Measurements from ENCODE around the gene BEGAIN. TPM values are rescaled to one million over a fixed set of nuclear protein-coding genes. Genes with fewer than 3 reads are reported as not detected.
A peak's percentile ranks its signal among the peaks of the same experiment; 100 is the strongest.

The BEGAIN gene
- 20.9 TPM for polyA plus RNA-seq (2013, experiment 1 of 2)
- 20.1 TPM for polyA plus RNA-seq (2013, experiment 2 of 2)

- peaks cover 2 to 22% of the 10 kb centered on the region in 2 donors for H3K4me1 ChIP-seq (ENCODE audit: control insufficient read depth in 2 of 2, insufficient read depth in 1 of 2, low read depth in 1 of 2, low read length in 2 of 2)
- peak within 1 kb of the TSS; percentile 17 for H3K14ac ChIP-seq (ENCODE audit: low read length)
- H3K4me2 ChIP-seq (ENCODE audit: insufficient read depth, low read length, poor library complexity, severe bottlenecking) = peak within 1 kb of the TSS; percentile 74
- H3K18ac ChIP-seq (ENCODE audit: low read length) = peak within 1 kb of the TSS; percentile 88
- no CpG with 5 or more reads among the region's 90 CpGs for WGBS, 2 donors (ENCODE audit: extremely low coverage in 2 of 2, insufficient read length in 2 of 2, insufficient replicate concordance in 1 of 2)
- DNase-seq (ENCODE audit: low spot score) = no peak
- peak within 1 kb of the TSS; percentile 82 for H3K9ac ChIP-seq (ENCODE audit: low read depth, low read length, poor library complexity)
- no peaks in the 10 kb centered on the region for H3K9me3 ChIP-seq (replicated peaks in 1 of 2; ENCODE audit: control insufficient read depth in 2 of 2, insufficient read depth in 1 of 2, low read depth in 1 of 2, low read length in 2 of 2)
- peaks cover 2 to 81% (median 21%) of the 10 kb centered on the region in 3 experiments for H3K27me3 ChIP-seq (ENCODE audit: control insufficient read depth in 3 of 3, insufficient read depth in 3 of 3, low read depth in 1 of 3, low read length in 3 of 3)
- peak within 1 kb of the TSS; percentile 65 for H2BK15ac ChIP-seq (ENCODE audit: low read length)
- H4K91ac ChIP-seq (ENCODE audit: low read depth, low read length, poor library complexity) = peak within 1 kb of the TSS; percentile 44
- no peak within 1 kb of the TSS for H4K8ac ChIP-seq (ENCODE audit: low read depth, low read length)
- peaks cover 1% of the 10 kb centered on the region for H3K79me1 ChIP-seq (ENCODE audit: low read depth, low read length)
- peak within 1 kb of the TSS; percentile 58 for H3K23ac ChIP-seq (ENCODE audit: low read depth, low read length, poor library complexity)
- H2AK5ac ChIP-seq (ENCODE audit: low read depth, low read length) = peak within 1 kb of the TSS; percentile 95
- H3K36me3 ChIP-seq (replicated peaks in 1 of 2; ENCODE audit: control insufficient read depth in 2 of 2, insufficient read depth in 2 of 2, low read length in 2 of 2) = no peaks in the 10 kb centered on the region
- no peak within 1 kb of the TSS for H3K27ac ChIP-seq (replicated peaks; ENCODE audit: low read length)
- peak within 1 kb of the TSS; percentile 92 for H2AFZ ChIP-seq (ENCODE audit: low read length)
- H3K4me3 ChIP-seq (ENCODE audit: low read length in 2 of 2) = peak within 1 kb of the TSS; percentile 45 to 84
- H2BK12ac ChIP-seq (ENCODE audit: low read length) = peak within 1 kb of the TSS; percentile 75
- peak within 1 kb of the TSS; percentile 98 for H2BK120ac ChIP-seq (ENCODE audit: low read depth, low read length)
- H3K4ac ChIP-seq (ENCODE audit: low read length) = no peak within 1 kb of the TSS
- H2BK5ac ChIP-seq (ENCODE audit: low read length) = peak within 1 kb of the TSS; percentile 84
These were observed at the start of gene BEGAIN for GRCh38 chr14:100587086-100587762. BEGAIN (minus strand) TSS chr14:100587417; CDS start chr14:100587290, 127 bp downstream.

GRCh38 chr14:100636559-100636958, 49.3 kb upstream of the BEGAIN start:
- DNase-seq (ENCODE audit: low spot score) = no peak

GRCh38 chr14:100634026-100634425, 46.8 kb upstream of the BEGAIN start:
- DNase-seq (ENCODE audit: low spot score) = no peak

More at GRCh38 chr14:100636559-100636958, 49.3 kb upstream of the BEGAIN start:
- Histone ChIP-seq H3K9me3 (replicated peaks in 1 of 2; ENCODE audit: control insufficient read depth in 2 of 2, insufficient read depth in 1 of 2, low read depth in 1 of 2, low read length in 2 of 2) (no peaks in the 10 kb centered on the region), H3K27me3 (ENCODE audit: control insufficient read depth in 3 of 3, insufficient read depth in 3 of 3, low read depth in 1 of 3, low read length in 3 of 3) (peaks cover 0 to 31% (median 0%) of the 10 kb centered on the region in 3 experiments), H3K4me3 (ENCODE audit: low read length in 2 of 2) (peak overlapping the region in 1 of 2 donors; percentile 25), H3K4ac (ENCODE audit: low read length) (no peak overlapping the region), H2BK120ac (ENCODE audit: low read depth, low read length) (no peak overlapping the region), H2AK5ac (ENCODE audit: low read depth, low read length) (peak overlapping the region; percentile 76), H3K4me1 (ENCODE audit: control insufficient read depth in 2 of 2, insufficient read depth in 1 of 2, low read depth in 1 of 2, low read length in 2 of 2) (peaks cover 2 to 4% of the 10 kb centered on the region in 2 donors), H3K14ac (ENCODE audit: low read length) (no peak overlapping the region), H4K8ac (ENCODE audit: low read depth, low read length) (no peak overlapping the region), H4K91ac (ENCODE audit: low read depth, low read length, poor library complexity) (peak overlapping the region; percentile 65), H3K4me2 (ENCODE audit: insufficient read depth, low read length, poor library complexity, severe bottlenecking) (no peak overlapping the region), H3K23ac (ENCODE audit: low read depth, low read length, poor library complexity) (peak overlapping the region; percentile 44), H3K27ac (replicated peaks; ENCODE audit: low read length) (no peak overlapping the region), H2BK12ac (ENCODE audit: low read length) (peak overlapping the region; percentile 69), H3K18ac (ENCODE audit: low read length) (peak overlapping the region; percentile 72), H3K9ac (ENCODE audit: low read depth, low read length, poor library complexity) (no peak overlapping the region), H2BK5ac (ENCODE audit: low read length) (no peak overlapping the region), H3K79me1 (ENCODE audit: low read depth, low read length) (no peaks in the 10 kb centered on the region), H3K36me3 (replicated peaks in 1 of 2; ENCODE audit: control insufficient read depth in 2 of 2, insufficient read depth in 2 of 2, low read length in 2 of 2) (no peaks in the 10 kb centered on the region), H2BK15ac (ENCODE audit: low read length) (peak overlapping the region; percentile 93), H2AFZ (ENCODE audit: low read length) (no peak overlapping the region)
- WGBS, 2 donors (ENCODE audit: extremely low coverage in 2 of 2, insufficient read length in 2 of 2, insufficient replicate concordance in 1 of 2) = no CpG with 5 or more reads among the region's 14 CpGs

GRCh38 chr14:100633406-100633805, 46.2 kb upstream of the BEGAIN start:
- Histone ChIP-seq H4K91ac (ENCODE audit: low read depth, low read length, poor library complexity) (no peak overlapping the region), H3K79me1 (ENCODE audit: low read depth, low read length) (no peaks in the 10 kb centered on the region), H3K36me3 (replicated peaks in 1 of 2; ENCODE audit: control insufficient read depth in 2 of 2, insufficient read depth in 2 of 2, low read length in 2 of 2) (no peaks in the 10 kb centered on the region), H3K9ac (ENCODE audit: low read depth, low read length, poor library complexity) (no peak overlapping the region), H3K18ac (ENCODE audit: low read length) (no peak overlapping the region), H3K4me3 (ENCODE audit: low read length in 2 of 2) (no peak overlapping the region), H3K4me2 (ENCODE audit: insufficient read depth, low read length, poor library complexity, severe bottlenecking) (no peak overlapping the region), H3K14ac (ENCODE audit: low read length) (no peak overlapping the region), H3K27ac (replicated peaks; ENCODE audit: low read length) (no peak overlapping the region), H2BK15ac (ENCODE audit: low read length) (no peak overlapping the region), H2BK5ac (ENCODE audit: low read length) (no peak overlapping the region), H2AFZ (ENCODE audit: low read length) (no peak overlapping the region), H4K8ac (ENCODE audit: low read depth, low read length) (no peak overlapping the region), H3K9me3 (replicated peaks in 1 of 2; ENCODE audit: control insufficient read depth in 2 of 2, insufficient read depth in 1 of 2, low read depth in 1 of 2, low read length in 2 of 2) (no peaks in the 10 kb centered on the region), H2AK5ac (ENCODE audit: low read depth, low read length) (peak overlapping the region; percentile 2), H2BK12ac (ENCODE audit: low read length) (no peak overlapping the region), H3K4ac (ENCODE audit: low read length) (no peak overlapping the region), H3K23ac (ENCODE audit: low read depth, low read length, poor library complexity) (no peak overlapping the region), H2BK120ac (ENCODE audit: low read depth, low read length) (no peak overlapping the region), H3K4me1 (ENCODE audit: control insufficient read depth in 2 of 2, insufficient read depth in 1 of 2, low read depth in 1 of 2, low read length in 2 of 2) (peaks cover 2 to 4% of the 10 kb centered on the region in 2 donors), H3K27me3 (ENCODE audit: control insufficient read depth in 3 of 3, insufficient read depth in 3 of 3, low read depth in 1 of 3, low read length in 3 of 3) (peaks cover 0 to 25% (median 0%) of the 10 kb centered on the region in 3 experiments)
- WGBS, 2 donors (ENCODE audit: extremely low coverage in 2 of 2, insufficient read length in 2 of 2, insufficient replicate concordance in 1 of 2) = no CpG with 5 or more reads among the region's 10 CpGs
- DNase-seq (ENCODE audit: low spot score) = no peak

More at GRCh38 chr14:100634026-100634425, 46.8 kb upstream of the BEGAIN start:
- Histone ChIP-seq H3K9me3 (replicated peaks in 1 of 2; ENCODE audit: control insufficient read depth in 2 of 2, insufficient read depth in 1 of 2, low read depth in 1 of 2, low read length in 2 of 2) (no peaks in the 10 kb centered on the region), H2BK12ac (ENCODE audit: low read length) (no peak overlapping the region), H3K79me1 (ENCODE audit: low read depth, low read length) (no peaks in the 10 kb centered on the region), H3K14ac (ENCODE audit: low read length) (no peak overlapping the region), H3K4me3 (ENCODE audit: low read length in 2 of 2) (no peak overlapping the region), H3K23ac (ENCODE audit: low read depth, low read length, poor library complexity) (no peak overlapping the region), H2BK15ac (ENCODE audit: low read length) (no peak overlapping the region), H3K4me1 (ENCODE audit: control insufficient read depth in 2 of 2, insufficient read depth in 1 of 2, low read depth in 1 of 2, low read length in 2 of 2) (peaks cover 2 to 4% of the 10 kb centered on the region in 2 donors), H4K8ac (ENCODE audit: low read depth, low read length) (no peak overlapping the region), H3K9ac (ENCODE audit: low read depth, low read length, poor library complexity) (no peak overlapping the region), H2AFZ (ENCODE audit: low read length) (no peak overlapping the region), H3K27ac (replicated peaks; ENCODE audit: low read length) (no peak overlapping the region), H2BK120ac (ENCODE audit: low read depth, low read length) (no peak overlapping the region), H3K18ac (ENCODE audit: low read length) (peak overlapping the region; percentile 68), H3K36me3 (replicated peaks in 1 of 2; ENCODE audit: control insufficient read depth in 2 of 2, insufficient read depth in 2 of 2, low read length in 2 of 2) (no peaks in the 10 kb centered on the region), H3K27me3 (ENCODE audit: control insufficient read depth in 3 of 3, insufficient read depth in 3 of 3, low read depth in 1 of 3, low read length in 3 of 3) (peaks cover 0 to 23% (median 0%) of the 10 kb centered on the region in 3 experiments), H3K4me2 (ENCODE audit: insufficient read depth, low read length, poor library complexity, severe bottlenecking) (no peak overlapping the region), H2AK5ac (ENCODE audit: low read depth, low read length) (peak overlapping the region; percentile 49), H3K4ac (ENCODE audit: low read length) (no peak overlapping the region), H2BK5ac (ENCODE audit: low read length) (no peak overlapping the region), H4K91ac (ENCODE audit: low read depth, low read length, poor library complexity) (no peak overlapping the region)
- WGBS, 2 donors (ENCODE audit: extremely low coverage in 2 of 2, insufficient read length in 2 of 2, insufficient replicate concordance in 1 of 2) = no CpG with 5 or more reads among the region's 11 CpGs

All from neuronal stem cell (in vitro differentiated cells).